Neuronal stem cell (in vitro differentiated cells): ENCODE data around the gene MFSD6.

Experiments
- DNase-seq: peaks from one replicate; pipeline ENCODE4 v3.0.0-alpha.2; 2013; ENCODE audit warnings: low spot score
- H2AFZ ChIP-seq: one replicate; pipeline ENCODE4 v1.6.1; 2013; ENCODE audit warnings: mild to moderate bottlenecking, low read length, inconsistent platforms
- H2AK5ac ChIP-seq: 2 replicates; pipeline ENCODE4 v1.6.1; 2013; ENCODE audit warnings: low read depth, mild to moderate bottlenecking, inconsistent platforms, low read length, moderate library complexity, mixed read lengths
- H2BK120ac ChIP-seq: 2 replicates; pipeline ENCODE4 v1.6.1; 2013; ENCODE audit warnings: low read depth, mild to moderate bottlenecking, inconsistent platforms, low read length, moderate library complexity, mixed read lengths
- H2BK12ac ChIP-seq: one replicate; pipeline ENCODE4 v1.6.1; 2013; ENCODE audit warnings: low read length, inconsistent platforms
- H2BK15ac ChIP-seq: 2 replicates; pipeline ENCODE4 v1.6.1; 2013; ENCODE audit warnings: mild to moderate bottlenecking, low read length, inconsistent platforms, mixed read lengths
- H2BK5ac ChIP-seq: one replicate; pipeline ENCODE4 v1.6.1; 2013; ENCODE audit warnings: inconsistent platforms, mild to moderate bottlenecking, low read length, moderate library complexity
- H3K14ac ChIP-seq: one replicate; pipeline ENCODE4 v1.6.1; 2013; ENCODE audit warnings: low read length, inconsistent platforms
- H3K18ac ChIP-seq: 2 replicates; pipeline ENCODE4 v1.6.1; 2013; ENCODE audit warnings: low read length, inconsistent platforms
- H3K23ac ChIP-seq: 2 replicates; pipeline ENCODE4 v1.6.1; 2013; ENCODE audit warnings: low read depth, mild to moderate bottlenecking, mixed read lengths, low read length, inconsistent platforms; ENCODE audit not compliant: poor library complexity
- H3K27ac ChIP-seq: replicated peaks from 3 replicates; pipeline ENCODE4 v1.5.1; 2013; ENCODE audit warnings: low read length, inconsistent platforms
- H3K27me3 ChIP-seq, 3 experiments: 2 replicates each; pipeline ENCODE4 v1.6.1; 2013; ENCODE audit warnings: low read length in 3 of 3, mild to moderate bottlenecking in 2 of 3, inconsistent platforms in 1 of 3, low read depth in 1 of 3, mixed read lengths in 1 of 3, moderate library complexity in 1 of 3; ENCODE audit not compliant: control insufficient read depth in 3 of 3, insufficient read depth in 3 of 3
- H3K36me3 ChIP-seq, 2 donors: replicated peaks in 1 of 2; 2 replicates each; pipeline ENCODE4 v1.6.1; 2013; ENCODE audit warnings: low read length in 2 of 2; ENCODE audit not compliant: control insufficient read depth in 2 of 2, insufficient read depth in 2 of 2
- H3K4ac ChIP-seq: 2 replicates; pipeline ENCODE4 v1.6.1; 2013; ENCODE audit warnings: inconsistent platforms, mild to moderate bottlenecking, low read length, moderate library complexity
- H3K4me1 ChIP-seq, 2 donors: 1 replicate in 1 of 2; 2 replicates in 1 of 2; pipeline ENCODE4 v1.6.1; 2013; ENCODE audit warnings: low read length in 2 of 2, low read depth in 1 of 2; ENCODE audit not compliant: control insufficient read depth in 2 of 2, insufficient read depth in 1 of 2
- H3K4me2 ChIP-seq: one replicate; pipeline ENCODE4 v1.6.1; 2013; ENCODE audit warnings: mild to moderate bottlenecking, low read length, inconsistent platforms; ENCODE audit not compliant: insufficient read depth, poor library complexity, severe bottlenecking
- H3K4me3 ChIP-seq, 2 donors: 2 replicates each; pipeline ENCODE4 v1.5.1; 2013; ENCODE audit warnings: low read length in 2 of 2, mild to moderate bottlenecking in 2 of 2, inconsistent platforms in 1 of 2, moderate library complexity in 1 of 2
- H3K79me1 ChIP-seq: one replicate; pipeline ENCODE4 v1.6.1; 2013; ENCODE audit warnings: low read depth, mild to moderate bottlenecking, inconsistent platforms, low read length, moderate library complexity
- H3K9ac ChIP-seq: one replicate; pipeline ENCODE4 v1.6.1; 2013; ENCODE audit warnings: mild to moderate bottlenecking, low read depth, low read length, inconsistent platforms; ENCODE audit not compliant: poor library complexity
- H3K9me3 ChIP-seq, 2 donors: replicated peaks in 1 of 2; 2 replicates each; pipeline versions ENCODE3 to v1.6.1; 2013; ENCODE audit warnings: low read length in 2 of 2, mild to moderate bottlenecking in 2 of 2, inconsistent platforms in 1 of 2, low read depth in 1 of 2, mixed read lengths in 1 of 2, moderate library complexity in 1 of 2; ENCODE audit not compliant: control insufficient read depth in 2 of 2, insufficient read depth in 1 of 2
- H4K8ac ChIP-seq: one replicate; pipeline ENCODE4 v1.6.1; 2013; ENCODE audit warnings: low read depth, mild to moderate bottlenecking, inconsistent platforms, low read length, moderate library complexity
- H4K91ac ChIP-seq: one replicate; pipeline ENCODE4 v1.6.1; 2013; ENCODE audit warnings: low read length, low read depth, mild to moderate bottlenecking, inconsistent platforms; ENCODE audit not compliant: poor library complexity
- WGBS, 2 donors: extraction: QIAGEN DNeasy Blood & Tissue Kit; methylation state at CpG; one replicate each; pipeline ENCODE4 v1.1.7; 2013; ENCODE audit warnings: missing lambda C conversion rate in 2 of 2, mixed read lengths in 1 of 2; ENCODE audit not compliant: insufficient read length in 2 of 2, insufficient replicate concordance in 1 of 2; ENCODE audit errors: extremely low coverage in 2 of 2; 5-methylcytosine and 5-hydroxymethylcytosine counted together

MFSD6 gene

DNA sequence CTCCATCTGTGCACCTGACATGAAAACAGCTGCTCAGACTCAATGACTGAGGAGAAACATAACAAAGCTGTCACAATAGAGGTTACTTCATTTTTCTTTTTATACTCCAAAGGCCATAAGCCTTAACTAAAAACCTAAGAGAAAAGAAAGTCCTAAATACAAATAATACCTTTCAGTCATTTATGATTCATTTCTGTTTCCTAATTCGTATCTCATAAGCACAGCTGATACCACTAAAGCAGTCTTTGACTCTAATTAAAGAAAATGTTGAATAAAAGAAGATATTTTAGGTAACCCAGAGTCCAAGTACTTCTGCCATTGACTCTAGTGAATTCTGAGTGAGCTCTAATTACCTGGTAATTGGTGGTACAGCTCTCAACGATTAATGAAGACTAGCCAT lies 105.7 kb downstream of the MFSD6 start:
- H2BK12ac ChIP-seq: no peak overlapping the region
- no peaks in the 10 kb centered on the region for H3K4me1 ChIP-seq
- H3K14ac ChIP-seq: no peak overlapping the region
- no peak overlapping the region for H2BK120ac ChIP-seq
- no peaks in the 10 kb centered on the region for H3K27me3 ChIP-seq
- no CpG with 5 or more reads among the region's 2 CpGs for WGBS, 2 donors
- no peak for DNase-seq
- no peak overlapping the region for H3K27ac ChIP-seq
- H3K23ac ChIP-seq: no peak overlapping the region
- no peak overlapping the region for H3K4ac ChIP-seq
- no peak overlapping the region for H4K91ac ChIP-seq
- H3K9me3 ChIP-seq: no peaks in the 10 kb centered on the region
- no peak overlapping the region for H2AFZ ChIP-seq
- H2BK5ac ChIP-seq: no peak overlapping the region
- peaks cover 3% of the 10 kb centered on the region for H3K79me1 ChIP-seq
- H3K4me3 ChIP-seq: no peak overlapping the region
- H3K36me3 ChIP-seq: no peaks in the 10 kb centered on the region
- H2BK15ac ChIP-seq: no peak overlapping the region
- no peak overlapping the region for H3K4me2 ChIP-seq
- H3K9ac ChIP-seq: no peak overlapping the region
- H2AK5ac ChIP-seq: no peak overlapping the region
- no peak overlapping the region for H3K18ac ChIP-seq
- H4K8ac ChIP-seq: no peak overlapping the region

GRCh38 chr2:190514676-190515075 lies 106.5 kb downstream of the MFSD6 start:
- H3K4me1 ChIP-seq: no peaks in the 10 kb centered on the region
- peaks cover 3% of the 10 kb centered on the region for H3K79me1 ChIP-seq
- H4K91ac ChIP-seq: no peak overlapping the region
- H2BK120ac ChIP-seq: no peak overlapping the region
- H3K9ac ChIP-seq: no peak overlapping the region
- no CpG with 5 or more reads among the region's 1 CpG for WGBS, 2 donors
- H3K14ac ChIP-seq: no peak overlapping the region
- H2AK5ac ChIP-seq: no peak overlapping the region
- H3K27me3 ChIP-seq: no peaks in the 10 kb centered on the region
- H2AFZ ChIP-seq: no peak overlapping the region
- no peaks in the 10 kb centered on the region for H3K9me3 ChIP-seq
- H2BK15ac ChIP-seq: no peak overlapping the region
- H3K4me3 ChIP-seq: no peak overlapping the region
- DNase-seq: no peak
- no peak overlapping the region for H2BK12ac ChIP-seq
- no peak overlapping the region for H3K27ac ChIP-seq
- no peaks in the 10 kb centered on the region for H3K36me3 ChIP-seq
- H3K23ac ChIP-seq: no peak overlapping the region
- H4K8ac ChIP-seq: no peak overlapping the region
- no peak overlapping the region for H3K4ac ChIP-seq
- H3K4me2 ChIP-seq: no peak overlapping the region
- no peak overlapping the region for H3K18ac ChIP-seq
- no peak overlapping the region for H2BK5ac ChIP-seq

GRCh38 chr2:190515687-190516086 lies 107.5 kb downstream of the MFSD6 start:
- Histone ChIP-seq H3K4me1 (no peaks in the 10 kb centered on the region), H3K27ac (no peak overlapping the region), H3K36me3 (no peaks in the 10 kb centered on the region), H2AK5ac (no peak overlapping the region), H2AFZ (no peak overlapping the region), H3K23ac (no peak overlapping the region), H3K79me1 (peaks cover 3% of the 10 kb centered on the region), H2BK15ac (no peak overlapping the region), H3K4me2 (no peak overlapping the region), H3K27me3 (no peaks in the 10 kb centered on the region), H2BK120ac (no peak overlapping the region), H4K91ac (no peak overlapping the region), H3K4me3 (no peak overlapping the region), H2BK5ac (no peak overlapping the region), H3K9me3 (no peaks in the 10 kb centered on the region), H3K18ac (no peak overlapping the region), H4K8ac (no peak overlapping the region), H3K14ac (no peak overlapping the region), H3K4ac (no peak overlapping the region), H2BK12ac (no peak overlapping the region), H3K9ac (no peak overlapping the region)
- no CpG with 5 or more reads among the region's 1 CpG for WGBS, 2 donors
- DNase-seq: no peak

DNA sequence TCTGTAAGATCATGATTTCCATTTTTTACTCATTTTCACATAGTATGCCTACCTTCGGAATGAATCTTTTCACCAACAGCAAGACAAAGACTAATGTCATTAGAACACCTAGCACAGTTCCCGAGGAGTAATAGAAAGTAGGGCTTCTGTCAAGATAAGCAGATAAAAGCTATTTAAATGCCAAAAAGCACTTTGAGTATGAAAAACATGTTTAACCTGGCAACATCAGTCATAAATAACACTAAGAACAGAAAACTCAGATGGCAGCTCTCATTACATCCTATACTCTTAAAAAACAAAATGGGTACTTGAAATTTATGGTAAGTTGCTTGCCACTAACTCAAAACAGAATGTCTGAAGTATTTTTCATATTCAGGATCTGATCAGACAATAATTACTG lies 109.3 kb downstream of the MFSD6 start:
- Histone ChIP-seq H3K9ac (no peak overlapping the region), H3K9me3 (no peaks in the 10 kb centered on the region), H2BK12ac (no peak overlapping the region), H3K14ac (no peak overlapping the region), H2AFZ (no peak overlapping the region), H2BK15ac (no peak overlapping the region), H3K23ac (no peak overlapping the region), H4K91ac (no peak overlapping the region), H3K4ac (no peak overlapping the region), H2AK5ac (no peak overlapping the region), H3K4me3 (no peak overlapping the region), H2BK120ac (no peak overlapping the region), H3K18ac (no peak overlapping the region), H3K36me3 (no peaks in the 10 kb centered on the region), H3K27ac (no peak overlapping the region), H3K27me3 (no peaks in the 10 kb centered on the region), H3K4me1 (no peaks in the 10 kb centered on the region), H3K79me1 (peaks cover 3% of the 10 kb centered on the region), H4K8ac (no peak overlapping the region), H2BK5ac (no peak overlapping the region), H3K4me2 (no peak overlapping the region)
- DNase-seq: no peak
- no CpG with 5 or more reads among the region's 2 CpGs for WGBS, 2 donors
